Large intestine (tissue), 3 donors: Measurements from ENCODE around the gene SCN8A. TPM values are rescaled to one million over a fixed set of nuclear protein-coding genes. Genes with fewer than 3 reads are reported as not detected.
A peak's percentile ranks its signal among the peaks of the same experiment; 100 is the strongest.
"Not testable (repeated sequence)": the region's sequence is repeated elsewhere in the genome, so short reads cannot be mapped to it uniquely, and the experiment has no call there.

Source experiments
- DNase-seq, 2 donors: peaks; one replicate each; pipeline versions ENCODE4 v3.0.0 to v3.0.0-alpha.2; 2013
- H3K27ac ChIP-seq: one replicate; pipeline ENCODE4 v1.5.1; 2013; ENCODE audit warnings: low read length
- H3K27me3 ChIP-seq: 2 replicates; pipeline ENCODE4 v1.6.1; 2013; ENCODE audit warnings: low read length; ENCODE audit not compliant: control insufficient read depth, insufficient read depth
- H3K36me3 ChIP-seq: 2 replicates; pipeline ENCODE4 v1.6.1; 2013; ENCODE audit warnings: low read length; ENCODE audit not compliant: control insufficient read depth, insufficient read depth
- H3K4me1 ChIP-seq: one replicate; pipeline ENCODE4 v1.6.1; 2013; ENCODE audit warnings: low read length; ENCODE audit not compliant: control insufficient read depth, insufficient read depth
- H3K4me3 ChIP-seq: one replicate; pipeline ENCODE4 v1.5.1; 2013; ENCODE audit warnings: low read length
- H3K9me3 ChIP-seq: one replicate; pipeline ENCODE4 v1.6.1; 2013; ENCODE audit warnings: mild to moderate bottlenecking, low read depth, low read length, moderate library complexity; ENCODE audit not compliant: control insufficient read depth
- WGBS: methylation state at CpG from one replicate; pipeline ENCODE4 v1.1.5; 2013; ENCODE audit warnings: low lambda C conversion rate; ENCODE audit not compliant: insufficient coverage; 5-methylcytosine and 5-hydroxymethylcytosine counted together
- polyA plus RNA-seq: library from polyadenylated mRNA; unstranded; fragments of 120-200 nt; gene quantifications from one replicate; pipeline ENCODE4 v1.2.1, GENCODE V29; 2013

Gene SCN8A
- polyA plus RNA-seq, 1 donor, result 1.4 TPM

- H3K27me3 ChIP-seq, result peaks cover 37% of the 10 kb centered on the region
- no CpG with 5 or more reads among the region's 67 CpGs for WGBS
These were observed 552 bp upstream of the SCN8A start for GRCh38 chr12:51590347-51591015.

GRCh38 chr12:51592034-51592705 is 1.1 kb downstream of the SCN8A start:
- Histone ChIP-seq H3K27ac (no peak overlapping the region), H3K4me1 (peaks cover 2% of the 10 kb centered on the region), H3K36me3 (no peaks in the 10 kb centered on the region), H3K27me3 (peaks cover 37% of the 10 kb centered on the region), H3K4me3 (no peak overlapping the region), H3K9me3 (no peaks in the 10 kb centered on the region)
- DNase-seq, result no peak
- no CpG with 5 or more reads among the region's 11 CpGs for whole genome bisulfite sequencing

More at GRCh38 chr12:51590347-51591015, 552 bp upstream of the SCN8A start:
- peak overlapping the region; percentile 38 for H3K4me3 ChIP-seq
- no peaks in the 10 kb centered on the region for H3K9me3 ChIP-seq
- peak; percentile 49 to 72 for DNase-seq
- H3K36me3 ChIP-seq, result no peaks in the 10 kb centered on the region
- H3K4me1 ChIP-seq, result peaks cover 2% of the 10 kb centered on the region
- no peak overlapping the region for H3K27ac ChIP-seq

GRCh38 chr12:51593021-51593420 is 2.0 kb downstream of the SCN8A start:
- Histone ChIP-seq H3K4me3 (no peak overlapping the region), H3K9me3 (no peaks in the 10 kb centered on the region), H3K4me1 (peaks cover 2% of the 10 kb centered on the region), H3K27ac (no peak overlapping the region), H3K36me3 (no peaks in the 10 kb centered on the region), H3K27me3 (peaks cover 37% of the 10 kb centered on the region)
- no peak for DNase-seq
- WGBS, result no CpG with 5 or more reads among the region's 2 CpGs

GRCh38 chr12:51593539-51593938 is 2.5 kb downstream of the SCN8A start:
- no peak overlapping the region for H3K4me3 ChIP-seq
- peaks cover 2% of the 10 kb centered on the region for H3K4me1 ChIP-seq
- H3K9me3 ChIP-seq, result no peaks in the 10 kb centered on the region
- H3K27ac ChIP-seq, result no peak overlapping the region
- WGBS, result no CpG with 5 or more reads among the region's 5 CpGs
- DNase-seq, result peak; percentile 33 to 46
- no peaks in the 10 kb centered on the region for H3K36me3 ChIP-seq
- H3K27me3 ChIP-seq, result peaks cover 37% of the 10 kb centered on the region

GRCh38 chr12:51598156-51598555 is 7.1 kb downstream of the SCN8A start:
- WGBS, result 100% methylated on average over 2 of the region's 4 CpGs
- Histone ChIP-seq H3K36me3 (no peaks in the 10 kb centered on the region), H3K27me3 (peaks cover under 1% of the 10 kb centered on the region), H3K4me1 (no peaks in the 10 kb centered on the region), H3K9me3 (no peaks in the 10 kb centered on the region), H3K27ac (no peak overlapping the region), H3K4me3 (no peak overlapping the region)
- DNase-seq, result no peak

GRCh38 chr12:51600721-51601120 is 9.7 kb downstream of the SCN8A start:
- no peaks in the 10 kb centered on the region for H3K27me3 ChIP-seq
- DNase-seq, result no peak
- H3K36me3 ChIP-seq, result no peaks in the 10 kb centered on the region
- H3K4me3 ChIP-seq, result no peak overlapping the region
- H3K4me1 ChIP-seq, result no peaks in the 10 kb centered on the region
- no peak overlapping the region for H3K27ac ChIP-seq
- 60% methylated on average over 1 of the region's 1 CpG for WGBS
- no peaks in the 10 kb centered on the region for H3K9me3 ChIP-seq

GRCh38 chr12:51601241-51601640 is 10.2 kb downstream of the SCN8A start:
- H3K27me3 ChIP-seq, result no peaks in the 10 kb centered on the region
- no peak overlapping the region for H3K27ac ChIP-seq
- no peaks in the 10 kb centered on the region for H3K9me3 ChIP-seq
- no peak for DNase-seq
- no peaks in the 10 kb centered on the region for H3K36me3 ChIP-seq
- no peak overlapping the region for H3K4me3 ChIP-seq
- H3K4me1 ChIP-seq, result no peaks in the 10 kb centered on the region

GRCh38 chr12:51605896-51606295 is 14.9 kb downstream of the SCN8A start:
- not testable (repeated sequence) for DNase-seq, H3K27me3 ChIP-seq, H3K36me3 ChIP-seq, H3K27ac ChIP-seq, H3K9me3 ChIP-seq, H3K4me3 ChIP-seq, H3K4me1 ChIP-seq
- no CpG with 5 or more reads among the region's 1 CpG for WGBS

- H3K4me1 ChIP-seq, H3K27me3 ChIP-seq, H3K4me3 ChIP-seq, H3K36me3 ChIP-seq, H3K9me3 ChIP-seq, H3K27ac ChIP-seq, DNase-seq: not testable (repeated sequence)
- WGBS, result no CpG with 5 or more reads among the region's 2 CpGs
These were observed 16.2 kb downstream of the SCN8A start for GRCh38 chr12:51607197-51607596.

- no peaks in the 10 kb centered on the region for H3K4me1 ChIP-seq
- no peak overlapping the region for H3K4me3 ChIP-seq
- H3K27ac ChIP-seq, result no peak overlapping the region
- no peaks in the 10 kb centered on the region for H3K9me3 ChIP-seq
- no peak for DNase-seq
- H3K36me3 ChIP-seq, result no peaks in the 10 kb centered on the region
- 93% methylated on average over 3 of the region's 4 CpGs for WGBS
- peaks cover 4% of the 10 kb centered on the region for H3K27me3 ChIP-seq
These were observed 29.4 kb downstream of the SCN8A start for GRCh38 chr12:51620448-51620847.
